DOHH2 (cell line): ENCODE results near the gene TCERG1L.

ENCODE experiments used
- H3F3A ChIP-seq: fragments of 200-600 bp; sonication (generic), shearing (Covaris generic); 2 replicates; pipeline ENCODE4 v1.6.0; 2016; ENCODE audit warnings: antibody characterized with exemption, mild to moderate bottlenecking; ENCODE audit not compliant: control insufficient read depth, insufficient read depth
- H3K27ac ChIP-seq: fragments of 200-600 bp; sonication (generic); 2 replicates; pipeline ENCODE4 v1.5.1; 2014; ENCODE audit warnings: low read depth, mild to moderate bottlenecking, low read length, moderate library complexity
- H3K27me3 ChIP-seq: fragments of 200-600 bp; sonication (generic); 2 replicates; pipeline ENCODE4 v1.6.1; 2014; ENCODE audit warnings: mild to moderate bottlenecking, low read length, mixed read lengths; ENCODE audit not compliant: control insufficient read depth
- H3K36me3 ChIP-seq: fragments of 200-600 bp; sonication (generic); 2 replicates; pipeline ENCODE4 v1.6.1; 2014; ENCODE audit warnings: mild to moderate bottlenecking, low read length, moderate library complexity, mixed read lengths; ENCODE audit not compliant: control insufficient read depth
- H3K4me1 ChIP-seq: fragments of 200-600 bp; sonication (generic); 2 replicates; pipeline ENCODE4 v1.6.1; 2014; ENCODE audit warnings: mild to moderate bottlenecking, low read length, mixed read lengths; ENCODE audit not compliant: control insufficient read depth
- H3K4me2 ChIP-seq: fragments of 200-600 bp; sonication (generic); 2 replicates; pipeline ENCODE4 v1.6.0; 2014; ENCODE audit warnings: mild to moderate bottlenecking, low read length, moderate library complexity
- H3K4me3 ChIP-seq: fragments of 200-600 bp; sonication (generic); 2 replicates; pipeline ENCODE4 v1.5.1; 2014; ENCODE audit warnings: mild to moderate bottlenecking, low read length, mixed read lengths
- H3K79me2 ChIP-seq: fragments of 200-600 bp; sonication (generic); 2 replicates; pipeline ENCODE4 v1.6.1; 2014; ENCODE audit warnings: mild to moderate bottlenecking, low read length, mixed read lengths; ENCODE audit not compliant: control insufficient read depth
- H3K9me2 ChIP-seq: fragments of 200-600 bp; sonication (generic); replicated peaks from 2 replicates; pipeline ENCODE4 v1.6.1; 2014; ENCODE audit warnings: mild to moderate bottlenecking, low read length, mixed read lengths; ENCODE audit not compliant: control insufficient read depth
- H3K9me3 ChIP-seq: fragments of 200-600 bp; sonication (generic); 2 replicates; pipeline ENCODE4 v1.6.1; 2014; ENCODE audit warnings: antibody characterized with exemption, low read length, mixed read lengths; ENCODE audit not compliant: control insufficient read depth, insufficient read depth
- H4K20me1 ChIP-seq: fragments of 200-600 bp; sonication (generic); 2 replicates; pipeline ENCODE4 v1.6.0; 2014; ENCODE audit warnings: low read depth, mild to moderate bottlenecking, antibody characterized with exemption, low read length, moderate library complexity; ENCODE audit not compliant: control insufficient read depth, insufficient read depth
- CTCF ChIP-seq: fragments of 200-600 bp; sonication (generic); IDR thresholded peaks from one replicate; pipeline ENCODE4 v1.5.1; 2014; ENCODE audit warnings: antibody characterized with exemption, mild to moderate bottlenecking, low read depth, low read length; ENCODE audit not compliant: poor library complexity, severe bottlenecking
- EZH2phosphoT487 ChIP-seq: fragments of 200-600 bp; sonication (generic); IDR thresholded peaks from 2 replicates; pipeline ENCODE4 v1.6.1; 2017; ENCODE audit warnings: borderline replicate concordance, mild to moderate bottlenecking, antibody characterized with exemption, low read length, moderate library complexity, mixed read lengths

Gene TCERG1L

DNA sequence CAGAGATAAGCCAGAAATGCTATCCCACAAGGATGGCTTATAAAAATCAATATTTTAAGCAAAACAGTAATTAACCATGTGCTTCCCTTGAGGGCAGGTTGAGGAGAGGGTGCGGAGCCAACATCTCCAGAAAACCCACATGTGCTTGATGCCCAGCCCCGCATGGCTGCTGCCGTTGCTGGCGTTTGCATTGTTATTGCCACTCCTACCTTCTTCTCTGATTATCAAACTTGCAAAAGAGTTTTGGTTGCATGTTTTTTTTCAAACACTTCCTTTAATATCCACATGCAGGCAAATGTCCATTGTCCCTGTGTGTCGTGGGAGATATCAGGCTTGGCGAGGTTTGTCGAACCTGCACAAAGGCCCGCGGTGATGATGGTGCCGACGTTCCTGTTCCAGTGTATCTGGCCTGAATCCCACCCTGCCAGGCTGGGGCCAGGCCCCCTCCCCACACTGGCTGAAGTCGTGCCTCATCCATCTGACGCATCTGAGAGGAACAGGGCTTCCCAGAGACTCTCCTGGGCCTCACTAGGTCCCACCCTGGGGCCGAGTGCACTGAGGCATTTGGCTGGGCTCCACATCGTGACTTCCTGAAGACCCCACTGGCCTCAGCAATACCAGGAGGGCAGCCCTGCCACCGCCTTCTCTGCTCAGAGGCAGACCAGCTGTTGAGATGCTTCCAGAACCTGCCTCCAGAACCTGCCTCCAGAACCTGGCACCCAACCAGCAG is 40.9 kb downstream of the TCERG1L start:
- H3F3A ChIP-seq = no peaks in the 10 kb centered on the region
- no peak overlapping the region for H3K27ac ChIP-seq
- H3K36me3 ChIP-seq = no peaks in the 10 kb centered on the region
- no peak overlapping the region for H3K4me2 ChIP-seq
- H3K9me2 ChIP-seq = no peaks in the 10 kb centered on the region
- H3K79me2 ChIP-seq = no peaks in the 10 kb centered on the region
- H3K4me1 ChIP-seq = no peaks in the 10 kb centered on the region
- no peak overlapping the region for H3K4me3 ChIP-seq
- H3K27me3 ChIP-seq = no peaks in the 10 kb centered on the region
- no peaks in the 10 kb centered on the region for H3K9me3 ChIP-seq
- H4K20me1 ChIP-seq = no peaks in the 10 kb centered on the region
- TF ChIP-seq CTCF (no peak), EZH2phosphoT487 (no peak)

- no peaks in the 10 kb centered on the region for H3K9me2 ChIP-seq
- H3K4me1 ChIP-seq = no peaks in the 10 kb centered on the region
- no peak overlapping the region for H3K27ac ChIP-seq
- H3K27me3 ChIP-seq = no peaks in the 10 kb centered on the region
- no peak overlapping the region for H3K4me3 ChIP-seq
- TF ChIP-seq EZH2phosphoT487 (no peak), CTCF (no peak)
- H3K79me2 ChIP-seq = no peaks in the 10 kb centered on the region
- no peaks in the 10 kb centered on the region for H3K36me3 ChIP-seq
- H3K9me3 ChIP-seq = no peaks in the 10 kb centered on the region
- no peak overlapping the region for H3K4me2 ChIP-seq
- H3F3A ChIP-seq = no peaks in the 10 kb centered on the region
- no peaks in the 10 kb centered on the region for H4K20me1 ChIP-seq
Measured at GRCh38 chr10:131269776-131270460, 41.6 kb downstream of the TCERG1L start.

GRCh38 chr10:131267814-131268095 is 43.8 kb downstream of the TCERG1L start:
- Histone ChIP-seq H3K4me1 (no peaks in the 10 kb centered on the region), H3K9me2 (no peaks in the 10 kb centered on the region), H3K9me3 (no peaks in the 10 kb centered on the region), H3K36me3 (no peaks in the 10 kb centered on the region), H3K79me2 (no peaks in the 10 kb centered on the region), H3F3A (no peaks in the 10 kb centered on the region), H3K27ac (no peak overlapping the region), H3K27me3 (no peaks in the 10 kb centered on the region), H4K20me1 (no peaks in the 10 kb centered on the region), H3K4me3 (no peak overlapping the region), H3K4me2 (no peak overlapping the region)
- no peak for TF ChIP-seq CTCF
- no peak for TF ChIP-seq EZH2phosphoT487
